ENCODE results near the gene SMG7.

DNA sequence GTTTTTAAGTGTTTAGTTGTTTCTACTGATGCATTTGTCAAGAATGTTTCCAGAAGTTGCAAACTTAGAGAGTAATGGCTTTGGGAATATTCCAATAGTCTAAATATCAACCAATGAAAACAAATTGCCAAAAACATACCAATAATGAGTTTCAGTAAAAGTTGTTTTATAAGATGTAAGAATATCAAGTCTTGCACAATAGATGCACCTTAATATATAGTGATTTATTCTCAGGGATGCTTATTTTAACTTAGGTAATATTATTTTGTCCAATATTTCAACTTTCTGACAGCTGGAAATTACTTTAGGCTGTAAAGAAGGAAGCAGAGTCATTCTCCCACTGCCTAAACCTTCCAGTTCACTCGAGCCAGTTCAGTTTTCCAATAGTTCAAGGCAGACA lies 48.8 kb upstream of the SMG7 start:
- TF ChIP-seq, protein P1, sequence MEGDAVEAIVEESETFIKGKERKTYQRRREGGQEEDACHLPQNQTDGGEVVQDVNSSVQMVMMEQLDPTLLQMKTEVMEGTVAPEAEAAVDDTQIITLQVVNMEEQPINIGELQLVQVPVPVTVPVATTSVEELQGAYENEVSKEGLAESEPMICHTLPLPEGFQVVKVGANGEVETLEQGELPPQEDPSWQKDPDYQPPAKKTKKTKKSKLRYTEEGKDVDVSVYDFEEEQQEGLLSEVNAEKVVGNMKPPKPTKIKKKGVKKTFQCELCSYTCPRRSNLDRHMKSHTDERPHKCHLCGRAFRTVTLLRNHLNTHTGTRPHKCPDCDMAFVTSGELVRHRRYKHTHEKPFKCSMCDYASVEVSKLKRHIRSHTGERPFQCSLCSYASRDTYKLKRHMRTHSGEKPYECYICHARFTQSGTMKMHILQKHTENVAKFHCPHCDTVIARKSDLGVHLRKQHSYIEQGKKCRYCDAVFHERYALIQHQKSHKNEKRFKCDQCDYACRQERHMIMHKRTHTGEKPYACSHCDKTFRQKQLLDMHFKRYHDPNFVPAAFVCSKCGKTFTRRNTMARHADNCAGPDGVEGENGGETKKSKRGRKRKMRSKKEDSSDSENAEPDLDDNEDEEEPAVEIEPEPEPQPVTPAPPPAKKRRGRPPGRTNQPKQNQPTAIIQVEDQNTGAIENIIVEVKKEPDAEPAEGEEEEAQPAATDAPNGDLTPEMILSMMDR (IDR thresholded peaks at IDR 0.05) = no peak
- TF ChIP-seq POLR2A (IDR thresholded peaks at IDR 0.05; ENCODE audit: low read depth) = no peak
- TF ChIP-seq POLR2AphosphoS5 (IDR thresholded peaks at IDR 0.05) = no peak
- TF ChIP-seq EP300 (IDR thresholded peaks at IDR 0.05) = no peak

Measured in esophagus muscularis mucosa (tissue), 4 donors.